Neural progenitor cell (in vitro differentiated cells): ENCODE data around the gene MEGF6.

ENCODE experiments used
- CTCF ChIP-seq: fragments of 200-600 bp; sonication (generic); IDR thresholded peaks from 2 replicates; pipeline ENCODE4 v1.5.1; 2017; ENCODE audit warnings: antibody characterized with exemption, mild to moderate bottlenecking
- EZH2 ChIP-seq: fragments of 200-600 bp; sonication (generic); IDR thresholded peaks from 2 replicates; pipeline ENCODE4 v1.6.1; 2017; ENCODE audit warnings: antibody characterized with exemption, mild to moderate bottlenecking, moderate library complexity
- EZH2phosphoT487 ChIP-seq: fragments of 200-600 bp; sonication (generic); IDR thresholded peaks from 2 replicates; pipeline ENCODE4 v1.6.1; 2017; ENCODE audit warnings: antibody characterized with exemption

- TF ChIP-seq EZH2phosphoT487 (no peak), EZH2 (no peak), CTCF (no peak)
Observed at GRCh38 chr1:3469849-3470649, 141.3 kb downstream of the MEGF6 start.
